Esophagus muscularis mucosa (tissue), 4 donors: Measurements from ENCODE around the gene DMD. TPM values are rescaled to one million over a fixed set of nuclear protein-coding genes. Genes with fewer than 3 reads are reported as not detected.

Experiments used
- DNase-seq: peaks from one replicate; pipeline ENCODE4 v3.0.0-alpha.2; 2017; ENCODE audit errors: extremely low spot score
- H3K27ac ChIP-seq, 4 donors: fragments of 200-600 bp; sonication (generic); replicated peaks in 1 of 4; 1 replicate in 3 of 4; 2 replicates in 1 of 4; pipeline ENCODE4 v1.5.1; 2016 to 2019; ENCODE audit warnings: mild to moderate bottlenecking in 1 of 4
- H3K27me3 ChIP-seq, 4 donors: fragments of 200-600 bp; sonication (generic); one replicate each; pipeline versions ENCODE4 v1.5.1 to v1.6.0; 2016 to 2019
- H3K36me3 ChIP-seq, 4 donors: fragments of 200-600 bp; sonication (generic); one replicate each; pipeline ENCODE4 v1.5.1; 2016 to 2019
- H3K4me1 ChIP-seq, 4 donors: fragments of 200-600 bp; sonication (generic); one replicate each; pipeline ENCODE4 v1.5.1; 2016 to 2019
- H3K4me3 ChIP-seq, 4 donors: fragments of 200-600 bp; sonication (generic); 1 replicate in 2 of 4; 2 replicates in 2 of 4; pipeline ENCODE4 v1.5.1; 2016 to 2019; ENCODE audit warnings: mild to moderate bottlenecking in 4 of 4, moderate library complexity in 1 of 4
- H3K9me3 ChIP-seq, 4 donors: fragments of 200-600 bp; sonication (generic); 1 replicate in 3 of 4; 2 replicates in 1 of 4; pipeline ENCODE4 v1.5.1; 2016 to 2019
- CTCF ChIP-seq, 3 experiments: fragments of 200-600 bp in 2 of 3; fragments of 450-650 bp in 1 of 3; sonication (generic) in 2 of 3; IDR thresholded peaks; one replicate each; pipeline ENCODE4 v1.5.1; 2017 to 2019; ENCODE audit warnings: antibody characterized with exemption in 3 of 3, mild to moderate bottlenecking in 2 of 3, moderate library complexity in 1 of 3
- EP300 ChIP-seq: sonication (generic); formaldehyde crosslinking; IDR thresholded peaks from one replicate; pipeline ENCODE4 v1.6.1; 2017; ENCODE audit warnings: antibody characterized with exemption
- POLR2A ChIP-seq: fragments of 450-650 bp; IDR thresholded peaks from one replicate; pipeline ENCODE4 v1.6.1; 2017; ENCODE audit warnings: antibody characterized with exemption, moderate library complexity, mild to moderate bottlenecking, low read depth
- POLR2AphosphoS5 ChIP-seq, 2 donors: sonication (generic); formaldehyde crosslinking; IDR thresholded peaks; one replicate each; pipeline ENCODE4 v1.6.1; 2017; ENCODE audit warnings: antibody characterized with exemption in 2 of 2
- WGBS: methylation state at CpG from one replicate; pipeline ENCODE4 v1.1.5; 2018; 5-methylcytosine and 5-hydroxymethylcytosine counted together
- intact Hi-C: fragments of 100-400 bp; cut with DNase I; formaldehyde crosslinking; loops from one replicate; pipeline ENCODE4 v1.15.1; 2023
- total RNA-seq, 4 donors: library from RNA; depleted of rRNA; stranded (reverse); fragments of >200 nt; gene quantifications; one replicate each; pipeline versions ENCODE4 v1.1.0 to v1.2.1, GENCODE V29; 2016

Gene DMD
- total RNA-seq, 4 donors from 2014 or later = 127 to 210 (median 188) TPM

- Histone ChIP-seq H3K27ac (no peak overlapping the region), H3K4me1 (peaks cover 3 to 12% (median 10%) of the 10 kb centered on the region in 4 donors), H3K9me3 (no peaks in the 10 kb centered on the region), H3K27me3 (no peaks in the 10 kb centered on the region), H3K4me3 (no peak overlapping the region), H3K36me3 (no peaks in the 10 kb centered on the region)
- WGBS = 73% methylated on average over 7 of the region's 7 CpGs
- TF ChIP-seq POLR2AphosphoS5 (IDR thresholded peaks at IDR 0.05) = no peak
- no peak for TF ChIP-seq CTCF (IDR thresholded peaks at IDR 0.05)
- TF ChIP-seq EP300 = no peak
- intact Hi-C loops = loop anchor here (5.0 kb wide), 1 partner anchor 442 kb away; no protein-coding TSS in a partner anchor
- DNase-seq = no peak
Observed at GRCh38 chrX:31215277-31215815, 1996.0 kb downstream of the DMD start.

DNA sequence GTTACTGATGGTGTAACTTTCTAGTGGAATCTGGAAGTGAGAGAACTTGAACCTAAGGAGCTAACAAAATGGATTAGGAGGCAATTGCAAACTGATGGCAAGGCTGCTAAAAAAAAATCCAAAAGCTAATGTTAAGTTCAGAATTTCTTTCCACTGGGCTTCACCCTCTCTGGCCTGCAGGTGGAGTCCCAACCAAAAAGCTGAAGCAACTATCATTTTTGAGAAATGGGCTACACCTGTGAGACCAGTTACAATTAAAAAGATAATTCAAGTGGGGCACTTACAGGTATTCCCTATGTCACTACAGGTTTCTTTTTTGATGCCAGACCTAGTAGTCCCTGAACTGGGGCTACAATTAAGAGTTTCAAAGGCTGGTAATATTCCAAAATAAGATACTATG, 1997.4 kb downstream of the DMD start:
- DNase-seq = no peak
- intact Hi-C loops = no loop called here

DNA sequence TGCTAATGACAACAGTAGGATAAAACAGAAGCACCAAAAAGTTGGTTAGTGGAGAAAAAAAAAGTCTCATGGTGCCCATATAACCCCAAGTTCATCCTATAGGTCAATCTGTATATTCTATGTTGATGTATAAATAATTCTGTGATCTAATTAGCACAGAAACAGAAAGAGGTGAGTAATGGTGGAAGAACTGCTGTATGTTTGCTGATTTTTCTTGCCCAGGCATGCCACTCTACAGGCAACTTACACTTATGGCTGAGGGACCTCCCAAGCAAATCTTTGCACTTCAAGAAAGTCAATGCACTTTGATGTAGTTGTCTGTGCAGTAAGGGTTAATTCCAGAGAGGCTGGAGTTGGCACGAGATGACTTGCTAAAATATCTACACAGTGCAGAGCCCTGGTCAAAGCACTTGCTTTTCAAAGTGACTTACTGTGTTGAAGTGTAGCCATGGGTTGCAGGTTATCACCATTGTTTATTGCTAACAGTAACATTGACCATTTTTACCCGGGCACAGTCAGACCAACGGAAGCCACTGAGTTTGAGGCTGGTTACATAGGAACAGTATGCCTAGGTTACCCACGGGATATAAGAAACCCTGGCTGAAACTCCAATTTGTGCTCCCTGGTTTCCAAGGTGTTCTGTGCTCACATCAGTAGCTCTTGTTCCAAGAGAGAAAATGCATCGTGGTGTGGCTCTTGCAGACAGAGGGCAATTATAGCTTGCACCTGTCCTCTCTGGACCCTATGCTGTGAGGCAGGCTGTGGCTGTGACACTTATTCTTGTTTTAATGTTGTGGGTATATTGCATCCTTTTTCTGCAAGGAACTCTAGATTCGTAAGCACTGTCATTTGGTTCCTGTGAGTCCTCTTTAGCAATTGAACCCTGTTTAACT, 1998.2 kb downstream of the DMD start:
- intact Hi-C loops = no loop called here
- DNase-seq = no peak
- Histone ChIP-seq H3K27ac (no peak overlapping the region), H3K36me3 (peaks cover 0 to 9% (median 0%) of the 10 kb centered on the region in 4 donors), H3K4me1 (peaks cover 3 to 12% (median 9%) of the 10 kb centered on the region in 4 donors), H3K9me3 (no peaks in the 10 kb centered on the region), H3K27me3 (no peaks in the 10 kb centered on the region), H3K4me3 (no peak overlapping the region)
- 41% methylated on average over 6 of the region's 6 CpGs for WGBS
- TF ChIP-seq CTCF (IDR thresholded peaks at IDR 0.05) = no peak
- TF ChIP-seq POLR2AphosphoS5 (IDR thresholded peaks at IDR 0.05) = no peak
- no peak for TF ChIP-seq POLR2A
- no peak for TF ChIP-seq EP300

More for the DNA sequence above, 1997.4 kb downstream of the DMD start:
- Histone ChIP-seq H3K4me1 (peaks cover 3 to 12% (median 9%) of the 10 kb centered on the region in 4 donors), H3K27me3 (no peaks in the 10 kb centered on the region), H3K27ac (no peak overlapping the region), H3K4me3 (no peak overlapping the region), H3K9me3 (no peaks in the 10 kb centered on the region), H3K36me3 (peaks cover 0 to 4% (median 0%) of the 10 kb centered on the region in 4 donors)
- TF ChIP-seq CTCF (IDR thresholded peaks at IDR 0.05) (peak in 2 of 3 experiments; percentile 31 to 48), POLR2AphosphoS5 (IDR thresholded peaks at IDR 0.05) (no peak), POLR2A (no peak), EP300 (no peak)

- TF ChIP-seq POLR2AphosphoS5 (IDR thresholded peaks at IDR 0.05) (no peak), POLR2A (no peak), EP300 (no peak), CTCF (IDR thresholded peaks at IDR 0.05) (no peak)
- Histone ChIP-seq H3K27me3 (no peaks in the 10 kb centered on the region), H3K4me3 (no peak overlapping the region), H3K4me1 (peaks cover 0 to 7% (median 3%) of the 10 kb centered on the region in 4 donors), H3K36me3 (peaks cover 0 to 9% (median 3%) of the 10 kb centered on the region in 4 donors), H3K9me3 (no peaks in the 10 kb centered on the region), H3K27ac (no peak overlapping the region)
- DNase-seq = no peak
- 67% methylated on average over 10 of the region's 10 CpGs for WGBS
- intact Hi-C loops = no loop called here
Observed at GRCh38 chrX:31209005-31209628, 2002.2 kb downstream of the DMD start.
